Activated T-helper 1 cell treated with Interleukin-2 at 50 U/mL for 16 hours (primary cell): ENCODE data around the gene SEL1L3.

Experiments
- DNase-seq: peaks from one replicate; pipeline ENCODE4 v3.0.0-alpha.2; 2020; ENCODE audit warnings: low read depth

Gene SEL1L3

GRCh38 chr4:25817059-25817681 lies 45.6 kb downstream of the SEL1L3 start:
- DNase-seq = no peak

GRCh38 chr4:25816591-25817058 lies 46.2 kb downstream of the SEL1L3 start:
- no peak for DNase-seq

- DNase-seq = no peak
Measured at GRCh38 chr4:25815586-25815985, 47.2 kb downstream of the SEL1L3 start.

GRCh38 chr4:25814301-25815136 lies 48.3 kb downstream of the SEL1L3 start:
- DNase-seq = no peak

- DNase-seq = no peak
Measured at GRCh38 chr4:25813448-25814106, 49.2 kb downstream of the SEL1L3 start.

- DNase-seq = no peak
Measured at GRCh38 chr4:25811841-25812240, 50.9 kb downstream of the SEL1L3 start.

GRCh38 chr4:25811374-25811690 lies 51.5 kb downstream of the SEL1L3 start:
- DNase-seq = no peak

GRCh38 chr4:25810461-25811373 lies 52.1 kb downstream of the SEL1L3 start:
- DNase-seq = no peak

GRCh38 chr4:25809996-25810395 lies 52.8 kb downstream of the SEL1L3 start:
- no peak for DNase-seq

- no peak for DNase-seq
Measured at GRCh38 chr4:25807102-25807728, 55.6 kb downstream of the SEL1L3 start.

GRCh38 chr4:25805255-25805860 lies 57.4 kb downstream of the SEL1L3 start:
- DNase-seq = no peak

GRCh38 chr4:25803720-25804225 lies 59.0 kb downstream of the SEL1L3 start:
- no peak for DNase-seq

- no peak for DNase-seq
Measured at GRCh38 chr4:25801594-25801993, 61.2 kb downstream of the SEL1L3 start.

GRCh38 chr4:25800245-25800644 lies 62.5 kb downstream of the SEL1L3 start:
- no peak for DNase-seq

GRCh38 chr4:25799522-25799921 lies 63.3 kb downstream of the SEL1L3 start:
- DNase-seq = no peak

- DNase-seq = no peak
Measured at GRCh38 chr4:25797136-25797535, 65.7 kb downstream of the SEL1L3 start.

GRCh38 chr4:25795566-25796454 lies 67.0 kb downstream of the SEL1L3 start:
- DNase-seq = no peak

GRCh38 chr4:25795091-25795490 lies 67.7 kb downstream of the SEL1L3 start:
- DNase-seq = no peak

GRCh38 chr4:25792876-25793275 lies 69.9 kb downstream of the SEL1L3 start:
- no peak for DNase-seq
